Lower lobe of right lung (tissue), 2 donors: ENCODE measurements around the gene HOMER2. TPM values are rescaled to one million over a fixed set of nuclear protein-coding genes. Genes with fewer than 3 reads are reported as not detected.

Experiments
- ATAC-seq, 2 donors: fragments of 200-7000 bp; cut with Tn5 transposase; one replicate each; pipeline ENCODE4 v1.9.1; 2020 to 2022; ENCODE audit warnings: mild to moderate bottlenecking in 2 of 2, moderate library complexity in 2 of 2
- DNase-seq: peaks from one replicate; pipeline ENCODE4 v3.0.0-alpha.2; 2020
- H3K27ac ChIP-seq: fragments of 200-600 bp; one replicate; pipeline ENCODE4 v1.8.0; 2022
- H3K27me3 ChIP-seq: fragments of 200-600 bp; one replicate; pipeline ENCODE4 v1.8.0; 2022; ENCODE audit warnings: low read depth
- H3K36me3 ChIP-seq: fragments of 200-600 bp; one replicate; pipeline ENCODE4 v1.8.0; 2022; ENCODE audit warnings: mild to moderate bottlenecking
- H3K4me1 ChIP-seq: fragments of 200-600 bp; one replicate; pipeline ENCODE4 v1.8.0; 2022
- H3K4me3 ChIP-seq: fragments of 200-600 bp; one replicate; pipeline ENCODE4 v1.8.0; 2022; ENCODE audit warnings: mild to moderate bottlenecking
- H3K9me3 ChIP-seq: fragments of 200-600 bp; one replicate; pipeline ENCODE4 v1.8.0; 2022
- intact Hi-C: fragments of 100-400 bp; cut with DNase I; formaldehyde crosslinking; loops from one replicate; pipeline ENCODE4 v1.11.0; 2022
- total RNA-seq: library from RNA; stranded (reverse); fragmentation: NEBNext Ultra II Directional; extraction: Animal tissue kit (Norgen Biotek cat#: 25700); gene quantifications from one replicate; pipeline ENCODE4 v1.2.1, GENCODE V29; 2021
- TF ChIP-seq, protein P1 (sequence below): fragments of 200-600 bp; IDR thresholded peaks from one replicate; pipeline ENCODE4 v1.8.0; 2022; ENCODE audit warnings: antibody characterized with exemption, mild to moderate bottlenecking
- donor health status: DM: no; HTN: yes; CAD: no; lungs with severe emphysema.

Gene HOMER2
- total RNA-seq, 1 donor from 2014 or later, result 16.2 TPM

DNA sequence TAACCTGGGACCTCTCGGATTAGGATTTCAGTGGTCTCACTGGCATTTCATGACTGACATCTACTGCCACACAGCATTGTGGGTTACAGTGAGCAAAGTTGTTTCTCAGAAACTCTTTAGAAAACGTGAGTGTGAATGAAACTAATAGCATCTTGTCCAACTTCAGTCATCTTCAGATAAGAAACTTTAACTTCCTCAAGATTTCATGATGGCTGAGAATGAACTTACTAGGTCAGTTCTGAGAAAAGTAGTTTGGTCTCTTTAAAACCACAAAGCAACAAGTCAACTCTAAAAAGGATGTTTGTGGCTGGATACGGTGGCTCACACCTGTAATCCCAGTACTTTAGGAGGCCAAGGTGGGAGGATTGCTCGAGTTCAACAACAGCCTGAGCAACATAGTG, 14.2 kb upstream of the HOMER2 start:
- Histone ChIP-seq H3K27ac (no peak overlapping the region), H3K9me3 (no peaks in the 10 kb centered on the region), H3K36me3 (no peaks in the 10 kb centered on the region), H3K4me3 (no peak overlapping the region), H3K4me1 (no peaks in the 10 kb centered on the region), H3K27me3 (no peaks in the 10 kb centered on the region)
- TF ChIP-seq, protein P1, sequence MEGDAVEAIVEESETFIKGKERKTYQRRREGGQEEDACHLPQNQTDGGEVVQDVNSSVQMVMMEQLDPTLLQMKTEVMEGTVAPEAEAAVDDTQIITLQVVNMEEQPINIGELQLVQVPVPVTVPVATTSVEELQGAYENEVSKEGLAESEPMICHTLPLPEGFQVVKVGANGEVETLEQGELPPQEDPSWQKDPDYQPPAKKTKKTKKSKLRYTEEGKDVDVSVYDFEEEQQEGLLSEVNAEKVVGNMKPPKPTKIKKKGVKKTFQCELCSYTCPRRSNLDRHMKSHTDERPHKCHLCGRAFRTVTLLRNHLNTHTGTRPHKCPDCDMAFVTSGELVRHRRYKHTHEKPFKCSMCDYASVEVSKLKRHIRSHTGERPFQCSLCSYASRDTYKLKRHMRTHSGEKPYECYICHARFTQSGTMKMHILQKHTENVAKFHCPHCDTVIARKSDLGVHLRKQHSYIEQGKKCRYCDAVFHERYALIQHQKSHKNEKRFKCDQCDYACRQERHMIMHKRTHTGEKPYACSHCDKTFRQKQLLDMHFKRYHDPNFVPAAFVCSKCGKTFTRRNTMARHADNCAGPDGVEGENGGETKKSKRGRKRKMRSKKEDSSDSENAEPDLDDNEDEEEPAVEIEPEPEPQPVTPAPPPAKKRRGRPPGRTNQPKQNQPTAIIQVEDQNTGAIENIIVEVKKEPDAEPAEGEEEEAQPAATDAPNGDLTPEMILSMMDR, result no peak
- intact Hi-C loops, result no loop called here
- ATAC-seq (no peak), DNase-seq (no peak)

DNA sequence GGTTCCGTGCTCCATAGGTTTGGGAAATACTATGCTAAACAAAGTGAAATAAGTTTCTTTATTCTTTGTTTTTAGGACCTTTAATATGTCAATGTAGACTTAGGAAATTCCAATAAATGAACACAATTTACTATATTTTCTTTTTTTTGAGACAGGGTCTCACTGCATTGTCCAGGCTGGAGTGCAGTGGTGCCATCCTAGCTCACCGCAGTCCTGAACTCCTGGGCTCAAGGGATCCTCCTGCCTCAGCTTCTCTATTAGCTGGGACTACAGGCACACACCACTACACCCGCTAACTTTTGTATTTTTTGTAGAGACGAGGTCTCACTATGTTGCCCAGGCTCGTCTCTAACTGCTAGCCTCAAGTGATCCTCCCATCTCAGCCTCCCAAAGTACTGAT, 12.4 kb upstream of the HOMER2 start:
- no peak for ATAC-seq
- Histone ChIP-seq H3K4me3 (no peak overlapping the region), H3K36me3 (no peaks in the 10 kb centered on the region), H3K27me3 (no peaks in the 10 kb centered on the region), H3K27ac (no peak overlapping the region), H3K9me3 (no peaks in the 10 kb centered on the region), H3K4me1 (no peaks in the 10 kb centered on the region)
- TF ChIP-seq, protein P1, result no peak
- DNase-seq, result no peak
- intact Hi-C loops, result no loop called here

DNA sequence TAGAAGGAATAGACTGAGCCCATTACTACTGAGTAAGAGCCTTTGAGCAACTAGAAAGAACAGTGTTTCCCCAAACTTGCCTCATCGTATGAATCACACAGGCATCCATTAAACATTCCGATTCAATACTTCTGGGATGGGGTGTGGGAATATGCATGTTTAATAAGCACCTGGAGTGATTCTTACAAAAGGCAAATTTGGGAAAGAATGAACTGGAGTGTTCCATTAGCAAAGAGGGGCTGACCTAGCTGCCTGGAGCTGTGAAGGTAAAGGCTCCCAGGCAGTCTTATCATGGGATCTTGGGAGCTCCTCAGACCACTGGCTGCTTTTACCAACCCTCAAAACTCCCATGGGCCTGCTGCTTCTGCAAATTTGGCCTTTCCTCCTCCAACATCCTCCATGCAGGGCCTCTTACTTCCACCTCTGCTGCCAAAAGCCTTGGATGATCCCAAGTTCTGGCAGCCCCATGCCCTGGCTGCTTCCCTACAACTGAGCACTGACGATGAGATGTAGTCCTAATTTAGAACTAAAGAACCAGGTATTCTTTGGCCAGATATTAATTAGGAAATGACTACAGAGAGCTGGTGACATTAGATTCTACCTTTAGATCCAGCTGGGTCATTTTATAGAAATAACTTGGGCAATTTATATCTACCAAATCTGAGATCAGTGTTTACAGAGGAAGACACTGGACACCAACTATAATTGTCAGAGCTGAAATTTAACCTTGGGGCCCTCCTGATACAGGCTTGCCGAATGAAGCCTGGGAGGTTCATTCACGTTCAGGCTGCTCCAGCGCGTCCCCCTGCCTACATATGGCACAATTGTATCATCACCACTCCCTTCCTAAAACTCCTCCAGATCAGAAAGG, 11.2 kb upstream of the HOMER2 start:
- no peaks in the 10 kb centered on the region for H3K36me3 ChIP-seq
- TF ChIP-seq, protein P1, result no peak
- no peaks in the 10 kb centered on the region for H3K27me3 ChIP-seq
- no peak for DNase-seq
- intact Hi-C loops, result no loop called here
- no peaks in the 10 kb centered on the region for H3K9me3 ChIP-seq
- H3K27ac ChIP-seq, result no peak overlapping the region
- H3K4me3 ChIP-seq, result no peak overlapping the region
- H3K4me1 ChIP-seq, result no peaks in the 10 kb centered on the region
- no peak for ATAC-seq

DNA sequence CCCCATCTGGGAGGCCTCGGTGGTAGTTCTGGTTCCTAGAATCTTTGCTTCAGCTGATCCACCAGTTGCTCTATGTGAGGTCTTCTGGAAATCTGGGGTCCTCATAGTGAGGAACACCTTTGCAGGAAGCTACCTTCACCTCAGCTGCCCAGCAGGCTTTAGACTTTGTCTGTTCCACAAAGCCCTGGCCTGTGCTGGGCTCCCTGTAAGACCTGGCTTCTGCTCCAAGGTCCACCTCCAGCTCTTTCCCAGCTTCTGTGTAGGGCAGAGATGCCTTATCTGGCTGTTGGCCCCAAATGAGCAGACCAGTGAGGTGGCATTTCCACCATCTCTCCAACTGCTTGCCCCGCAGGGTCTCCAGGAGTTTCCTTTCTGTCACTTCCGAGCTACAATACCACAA, 8.2 kb upstream of the HOMER2 start:
- H3K4me1 ChIP-seq, result no peaks in the 10 kb centered on the region
- TF ChIP-seq, protein P1, result no peak
- intact Hi-C loops, result no loop called here

DNA sequence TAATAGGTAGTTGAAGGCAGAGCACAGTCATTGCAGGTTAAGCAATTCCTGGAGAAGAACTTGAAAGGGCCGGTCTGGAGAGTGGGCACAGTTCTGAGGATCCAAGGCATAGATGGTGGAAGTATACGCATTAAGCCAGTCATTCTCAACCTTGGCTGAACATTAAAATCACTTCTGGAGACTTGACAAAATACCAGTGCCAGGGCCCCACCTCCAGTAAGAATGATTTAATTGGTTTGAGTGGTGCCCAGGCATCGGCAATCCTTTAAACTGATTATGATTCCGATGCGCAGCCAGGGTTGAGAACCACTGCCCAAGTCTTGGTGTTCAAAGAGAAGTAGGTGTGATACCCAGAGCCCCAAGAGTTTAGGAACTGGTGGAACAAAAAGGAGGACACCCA, 6.9 kb upstream of the HOMER2 start:
- Histone ChIP-seq H3K27me3 (no peaks in the 10 kb centered on the region), H3K36me3 (no peaks in the 10 kb centered on the region), H3K9me3 (no peaks in the 10 kb centered on the region), H3K4me3 (no peak overlapping the region), H3K27ac (no peak overlapping the region), H3K4me1 (no peaks in the 10 kb centered on the region)
- ATAC-seq (no peak), DNase-seq (no peak)
- intact Hi-C loops, result no loop called here
- TF ChIP-seq, protein P1, result no peak

More for the DNA sequence above, 8.2 kb upstream of the HOMER2 start:
- ATAC-seq, result no peak
- H3K4me3 ChIP-seq, result no peak overlapping the region
- no peak for DNase-seq
- no peaks in the 10 kb centered on the region for H3K9me3 ChIP-seq
- H3K36me3 ChIP-seq, result no peaks in the 10 kb centered on the region
- no peak overlapping the region for H3K27ac ChIP-seq
- H3K27me3 ChIP-seq, result no peaks in the 10 kb centered on the region
